Osteocyte (in vitro differentiated cells): Measurements from ENCODE around the gene CHTF8. TPM values are rescaled to one million over a fixed set of nuclear protein-coding genes. Genes with fewer than 3 reads are reported as not detected.
"Not testable (repeated sequence)": the region's sequence is repeated elsewhere in the genome, so short reads cannot be mapped to it uniquely, and the experiment has no call there.

ENCODE experiments used
- DNase-seq: peaks from one replicate; pipeline ENCODE4 v3.0.0; 2021; ENCODE audit warnings: mixed read lengths; ENCODE audit not compliant: unreplicated experiment; ENCODE audit errors: extremely low spot score
- H3K27ac Mint-ChIP-seq: one replicate; pipeline ENCODE4 v1.8.0; 2021; ENCODE audit warnings: mild to moderate bottlenecking, mixed read lengths; ENCODE audit not compliant: unreplicated experiment
- H3K27me3 Mint-ChIP-seq: one replicate; pipeline ENCODE4 v1.8.0; 2021; ENCODE audit warnings: mixed read lengths; ENCODE audit not compliant: unreplicated experiment
- H3K36me3 Mint-ChIP-seq: one replicate; pipeline ENCODE4 v1.8.0; 2021; ENCODE audit warnings: mixed read lengths; ENCODE audit not compliant: unreplicated experiment
- H3K4me1 Mint-ChIP-seq: one replicate; pipeline ENCODE4 v1.8.0; 2021; ENCODE audit warnings: mixed read lengths; ENCODE audit not compliant: unreplicated experiment
- H3K4me3 Mint-ChIP-seq: one replicate; pipeline ENCODE4 v1.8.0; 2021; ENCODE audit warnings: mild to moderate bottlenecking, moderate library complexity, mixed read lengths; ENCODE audit not compliant: unreplicated experiment
- H3K9me3 Mint-ChIP-seq: one replicate; pipeline ENCODE4 v1.8.0; 2021; ENCODE audit warnings: mixed read lengths; ENCODE audit not compliant: unreplicated experiment
- total RNA-seq: library from RNA; stranded (reverse); gene quantifications from 2 replicates; pipeline ENCODE4 v1.2.1, GENCODE V29; 2021
- TF ChIP-seq, protein P1 (sequence below): fragments of 200-600 bp; sonication (generic); IDR thresholded peaks from 2 replicates; pipeline ENCODE4 v1.5.0; 2021; ENCODE audit warnings: antibody characterized with exemption, mild to moderate bottlenecking, moderate library complexity

CHTF8 gene
- total RNA-seq, 1 donor from 2014 or later = 88.0 TPM

DNA sequence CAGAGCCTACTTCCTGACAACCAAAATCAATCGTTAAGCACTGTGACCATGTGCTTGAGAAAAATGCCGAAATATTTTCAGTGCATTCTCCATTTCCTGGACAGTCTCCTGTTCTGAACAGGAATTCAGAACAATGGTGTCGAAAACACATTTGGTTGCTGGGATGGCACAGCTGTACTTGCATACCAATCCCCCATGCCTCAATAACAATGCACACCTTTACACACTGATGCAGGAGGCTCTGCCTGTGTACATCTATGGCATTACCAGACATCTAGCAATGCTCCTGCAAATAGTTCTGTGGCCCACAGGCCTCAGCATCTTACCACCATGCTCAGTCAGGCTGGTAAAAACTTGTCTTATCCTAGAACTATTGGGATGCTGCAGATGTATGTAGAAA, 6.2 kb downstream of the CHTF8 start:
- H3K4me1 Mint-ChIP-seq = peaks cover 21% of the 10 kb centered on the region
- no peak overlapping the region for H3K4me3 Mint-ChIP-seq
- peaks cover 3% of the 10 kb centered on the region for H3K36me3 Mint-ChIP-seq
- DNase-seq = no peak
- no peaks in the 10 kb centered on the region for H3K27me3 Mint-ChIP-seq
- H3K9me3 Mint-ChIP-seq = no peaks in the 10 kb centered on the region
- no peak overlapping the region for H3K27ac Mint-ChIP-seq
- TF ChIP-seq, protein P1, sequence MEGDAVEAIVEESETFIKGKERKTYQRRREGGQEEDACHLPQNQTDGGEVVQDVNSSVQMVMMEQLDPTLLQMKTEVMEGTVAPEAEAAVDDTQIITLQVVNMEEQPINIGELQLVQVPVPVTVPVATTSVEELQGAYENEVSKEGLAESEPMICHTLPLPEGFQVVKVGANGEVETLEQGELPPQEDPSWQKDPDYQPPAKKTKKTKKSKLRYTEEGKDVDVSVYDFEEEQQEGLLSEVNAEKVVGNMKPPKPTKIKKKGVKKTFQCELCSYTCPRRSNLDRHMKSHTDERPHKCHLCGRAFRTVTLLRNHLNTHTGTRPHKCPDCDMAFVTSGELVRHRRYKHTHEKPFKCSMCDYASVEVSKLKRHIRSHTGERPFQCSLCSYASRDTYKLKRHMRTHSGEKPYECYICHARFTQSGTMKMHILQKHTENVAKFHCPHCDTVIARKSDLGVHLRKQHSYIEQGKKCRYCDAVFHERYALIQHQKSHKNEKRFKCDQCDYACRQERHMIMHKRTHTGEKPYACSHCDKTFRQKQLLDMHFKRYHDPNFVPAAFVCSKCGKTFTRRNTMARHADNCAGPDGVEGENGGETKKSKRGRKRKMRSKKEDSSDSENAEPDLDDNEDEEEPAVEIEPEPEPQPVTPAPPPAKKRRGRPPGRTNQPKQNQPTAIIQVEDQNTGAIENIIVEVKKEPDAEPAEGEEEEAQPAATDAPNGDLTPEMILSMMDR = no peak

DNA sequence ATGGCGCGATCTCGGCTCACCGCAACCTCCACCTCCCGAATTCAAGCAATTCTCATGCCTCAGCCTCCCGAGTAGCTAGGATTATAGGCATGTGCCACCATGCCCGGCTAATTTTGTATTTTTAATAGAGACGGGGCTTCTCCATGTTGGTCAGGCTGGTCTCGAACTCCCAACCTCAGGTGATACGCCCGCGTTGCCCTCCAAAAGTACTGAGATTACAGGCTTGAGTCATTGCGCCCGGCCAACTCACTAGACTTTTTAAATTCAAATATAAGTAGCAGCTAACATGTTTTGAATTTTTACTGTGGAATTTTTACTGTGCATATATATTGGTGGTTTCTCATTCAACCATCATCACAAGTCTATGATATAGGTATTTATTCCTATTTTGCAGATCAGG, 7.4 kb downstream of the CHTF8 start:
- H3K9me3 Mint-ChIP-seq, H3K27ac Mint-ChIP-seq, H3K27me3 Mint-ChIP-seq, H3K4me1 Mint-ChIP-seq, DNase-seq, H3K4me3 Mint-ChIP-seq: not testable (repeated sequence)
- H3K36me3 Mint-ChIP-seq = peaks cover 11% of the 10 kb centered on the region

DNA sequence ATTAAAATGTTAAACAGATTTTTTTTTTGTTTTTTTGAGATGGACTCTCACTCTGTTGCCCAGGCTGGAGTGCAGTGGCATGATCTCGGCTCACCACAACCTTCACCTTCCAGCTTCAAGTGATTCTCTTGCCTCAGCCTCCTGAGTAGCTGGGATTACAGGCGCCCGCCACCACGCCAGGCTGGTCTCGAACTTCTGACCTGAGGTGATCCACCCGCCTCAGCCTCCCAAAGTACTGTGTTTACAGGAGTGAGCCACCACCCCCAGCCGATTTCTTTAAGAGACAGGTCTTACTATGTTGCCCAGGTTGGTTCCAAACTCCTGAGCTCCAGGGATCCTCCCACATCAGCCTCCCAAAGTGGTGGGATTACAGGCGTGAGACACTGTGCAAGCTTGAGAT, 8.0 kb downstream of the CHTF8 start:
- not testable (repeated sequence) for H3K9me3 Mint-ChIP-seq, H3K4me3 Mint-ChIP-seq, H3K27me3 Mint-ChIP-seq, DNase-seq, H3K27ac Mint-ChIP-seq, H3K4me1 Mint-ChIP-seq
- H3K36me3 Mint-ChIP-seq = peaks cover 11% of the 10 kb centered on the region

- Mint-ChIP-seq H3K27ac (no peak overlapping the region), H3K9me3 (no peaks in the 10 kb centered on the region), H3K36me3 (peaks cover 14% of the 10 kb centered on the region), H3K4me1 (peaks cover 4% of the 10 kb centered on the region), H3K27me3 (no peaks in the 10 kb centered on the region), H3K4me3 (no peak overlapping the region)
- no peak for DNase-seq
- TF ChIP-seq, protein P1 = peak; percentile 76
These were observed 8.5 kb downstream of the CHTF8 start for GRCh38 chr16:69123910-69124309.

DNA sequence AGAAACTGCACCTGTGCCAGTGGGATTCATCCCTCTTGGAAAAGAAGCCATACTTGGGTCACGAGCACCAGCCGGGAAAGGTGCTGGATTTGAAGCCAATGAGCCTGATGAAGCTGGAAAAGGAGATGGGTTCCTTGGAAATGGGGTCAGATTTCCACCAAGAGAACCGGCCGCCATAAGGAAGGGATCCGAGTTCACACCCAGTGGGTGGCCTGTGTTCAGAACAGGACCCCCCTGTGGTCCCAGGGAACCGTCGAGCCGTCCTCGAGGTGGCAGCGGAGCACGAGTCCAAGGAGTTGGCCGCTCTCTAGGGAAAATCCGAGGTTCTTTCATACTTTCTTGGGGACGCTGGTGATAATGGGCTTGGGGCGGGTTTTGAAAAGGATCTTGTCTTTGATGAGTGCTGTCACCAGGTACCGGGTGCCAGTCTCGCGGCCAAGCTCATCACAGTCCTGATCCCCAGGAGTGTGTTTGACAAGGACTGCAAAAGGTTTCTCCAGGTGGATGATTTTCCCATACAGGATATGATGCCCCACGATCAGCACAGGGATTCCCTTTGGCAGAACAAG, 12.2 kb downstream of the CHTF8 start:
- no peaks in the 10 kb centered on the region for H3K9me3 Mint-ChIP-seq

DNA sequence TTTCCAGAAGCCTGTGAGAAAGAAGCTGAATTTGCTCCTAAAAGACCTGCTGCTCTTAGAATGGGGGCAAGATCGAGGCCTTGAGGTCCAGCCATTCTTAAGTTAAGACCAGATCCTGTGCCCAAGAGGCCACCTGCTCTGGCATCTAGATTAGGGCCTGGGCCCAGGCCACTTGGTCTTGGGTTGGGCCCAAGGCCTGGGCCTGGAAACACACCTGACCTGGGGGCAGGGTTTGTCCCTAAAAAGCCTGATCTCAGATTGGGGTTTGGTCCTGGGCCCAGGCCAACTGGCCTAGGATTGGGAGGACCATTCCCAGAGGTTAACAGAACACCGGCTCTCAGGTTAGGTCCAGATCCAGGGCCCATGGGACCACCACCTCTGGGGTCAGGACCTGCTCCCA, 12.9 kb downstream of the CHTF8 start:
- Mint-ChIP-seq H3K4me3 (no peak overlapping the region), H3K27me3 (no peaks in the 10 kb centered on the region), H3K36me3 (peaks cover 31% of the 10 kb centered on the region), H3K9me3 (no peaks in the 10 kb centered on the region), H3K27ac (no peak overlapping the region), H3K4me1 (no peaks in the 10 kb centered on the region)
- TF ChIP-seq, protein P1 = no peak
- no peak for DNase-seq

More for the DNA sequence above, 12.2 kb downstream of the CHTF8 start:
- H3K4me1 Mint-ChIP-seq = no peaks in the 10 kb centered on the region
- H3K27ac Mint-ChIP-seq = no peak overlapping the region
- no peak overlapping the region for H3K4me3 Mint-ChIP-seq
- peaks cover 26% of the 10 kb centered on the region for H3K36me3 Mint-ChIP-seq
- no peak for DNase-seq
- H3K27me3 Mint-ChIP-seq = no peaks in the 10 kb centered on the region
- TF ChIP-seq, protein P1 = no peak
